GM21576 (cell line): Measurements from ENCODE around the gene GSTM2.
A peak's percentile ranks its signal among the peaks of the same experiment; 100 is the strongest.
"Not testable (repeated sequence)": the region's sequence is repeated elsewhere in the genome, so short reads cannot be mapped to it uniquely, and the experiment has no call there.

Source experiments
- ATAC-seq: cut with Tn5 transposase; IDR thresholded peaks from one replicate; pipeline ENCODE4 v1.9.1; 2021; ENCODE audit warnings: mild to moderate bottlenecking, moderate library complexity; ENCODE audit not compliant: unreplicated experiment

Gene GSTM2

DNA sequence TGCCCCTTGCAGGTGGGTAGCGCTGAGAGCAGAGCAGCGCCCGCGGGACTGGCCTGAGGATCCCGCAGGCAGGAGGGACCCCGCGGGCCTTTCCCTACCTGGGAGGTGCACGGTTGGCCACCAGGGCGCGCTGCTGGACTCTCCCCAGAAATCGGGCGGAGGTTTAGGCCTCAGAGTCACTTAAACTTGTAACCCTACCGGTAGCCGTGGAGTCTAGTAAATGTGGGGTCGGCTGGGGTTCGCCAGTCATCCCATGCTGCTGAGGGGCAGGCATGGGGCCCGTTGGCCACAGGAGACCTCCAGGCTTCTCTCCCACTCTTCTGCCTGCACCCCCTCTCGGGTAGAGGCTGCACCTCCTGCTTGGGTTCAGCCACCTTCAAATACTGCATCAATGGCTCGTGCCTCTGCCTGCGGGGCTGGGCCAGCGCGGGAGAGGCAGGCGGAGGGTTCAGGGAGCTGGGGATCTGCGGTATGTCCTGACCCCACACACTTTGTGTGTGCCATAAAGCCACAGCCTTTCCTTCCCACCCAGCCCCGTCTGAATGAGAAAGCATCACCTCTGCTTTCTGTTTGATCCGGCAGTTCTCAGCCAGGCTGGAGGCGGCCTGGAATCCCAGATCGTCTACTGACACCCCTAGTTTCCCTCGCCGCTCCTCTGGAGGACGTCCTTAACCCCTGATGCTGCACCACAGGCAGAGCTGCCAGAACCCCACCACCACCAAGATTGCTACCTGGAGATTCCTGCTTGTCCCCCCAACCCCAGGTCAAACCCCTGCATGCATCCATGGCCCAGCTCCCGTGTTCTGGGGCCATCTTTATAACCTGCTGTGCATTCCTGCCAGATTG lies 24.2 kb upstream of the GSTM2 start:
- ATAC-seq = peak; percentile 77

DNA sequence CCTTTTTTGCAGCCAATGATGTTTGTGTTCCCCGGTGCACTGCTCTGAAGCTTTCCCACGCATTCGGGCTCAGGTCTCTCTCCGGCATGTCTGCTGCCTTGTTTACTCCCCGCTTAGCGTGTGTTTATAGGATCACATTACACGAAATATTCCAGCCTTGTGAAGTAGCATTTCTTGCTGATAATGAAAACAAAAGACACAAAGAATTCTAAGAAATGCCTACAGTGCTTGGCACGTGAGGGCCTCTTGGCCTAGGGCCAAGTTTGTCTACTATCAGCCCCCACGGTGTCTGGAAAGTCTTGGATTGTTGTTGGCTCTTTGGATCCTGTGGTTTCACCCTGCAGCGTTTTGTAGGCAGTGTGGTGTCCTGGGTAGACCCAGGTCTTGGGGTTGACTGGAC lies 23.2 kb upstream of the GSTM2 start:
- ATAC-seq = no peak

DNA sequence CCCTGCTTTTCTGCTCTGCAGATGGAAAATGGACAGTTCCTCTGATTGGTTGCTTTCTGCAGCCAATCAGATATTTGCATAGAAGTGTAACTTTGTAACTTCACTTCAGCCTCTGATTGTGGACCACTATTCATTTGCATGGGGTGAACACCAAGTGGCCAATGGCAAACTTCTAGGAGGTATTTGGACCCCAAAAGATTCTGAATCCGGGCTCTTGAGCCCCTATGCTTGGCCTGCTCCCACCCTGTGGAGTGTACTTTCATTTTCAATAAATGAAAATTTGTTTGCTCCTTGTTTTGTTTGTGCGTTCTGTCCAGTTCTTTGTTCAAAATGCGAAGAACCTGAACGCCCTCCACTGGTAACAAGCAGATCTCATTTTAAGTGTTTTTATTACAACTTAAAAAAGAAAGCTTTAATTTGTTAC lies 18.4 kb upstream of the GSTM2 start:
- no peak for ATAC-seq

DNA sequence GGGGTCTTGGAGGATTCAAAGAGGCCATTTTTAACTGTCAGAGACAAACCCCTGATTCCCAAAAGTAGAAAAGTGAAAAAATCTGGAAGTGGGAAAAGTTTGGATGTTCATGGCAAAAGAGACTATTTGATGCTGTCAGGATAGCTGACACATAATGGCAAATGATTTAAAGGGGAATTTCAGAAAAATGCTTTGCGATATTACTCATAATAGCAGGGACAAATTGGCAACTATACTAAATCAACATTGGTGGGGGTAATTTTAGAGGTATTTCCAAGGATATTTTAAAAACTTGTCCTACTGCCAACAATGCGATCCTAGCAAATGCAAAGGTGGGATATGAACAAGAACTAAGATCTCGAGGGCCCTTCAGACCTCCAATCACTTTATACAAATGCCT lies 17.2 kb upstream of the GSTM2 start:
- no peak for ATAC-seq

- no peak for ATAC-seq
Measured at GRCh38 chr1:109652402-109652801, 15.5 kb upstream of the GSTM2 start.

DNA sequence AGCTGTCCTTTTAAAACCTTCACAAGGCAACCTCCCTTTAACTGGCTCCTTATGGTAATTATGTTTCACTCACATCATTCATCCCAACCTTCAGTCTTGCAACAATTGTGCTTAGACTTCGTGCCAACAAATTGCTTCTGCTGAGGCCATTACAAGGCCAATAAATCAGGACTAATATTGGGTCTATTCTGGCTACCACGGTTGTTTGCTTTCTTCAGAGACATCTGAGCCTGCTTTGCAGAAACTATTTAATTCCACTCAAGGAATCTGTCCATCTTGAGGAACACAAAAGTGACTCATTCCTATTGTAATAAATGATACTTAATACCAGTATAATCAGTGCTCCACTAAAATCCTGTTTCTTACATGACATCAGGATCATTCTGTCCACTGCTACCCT lies 14.6 kb upstream of the GSTM2 start:
- ATAC-seq = no peak

- ATAC-seq = no peak
Measured at GRCh38 chr1:109654519-109654918, 13.3 kb upstream of the GSTM2 start.

DNA sequence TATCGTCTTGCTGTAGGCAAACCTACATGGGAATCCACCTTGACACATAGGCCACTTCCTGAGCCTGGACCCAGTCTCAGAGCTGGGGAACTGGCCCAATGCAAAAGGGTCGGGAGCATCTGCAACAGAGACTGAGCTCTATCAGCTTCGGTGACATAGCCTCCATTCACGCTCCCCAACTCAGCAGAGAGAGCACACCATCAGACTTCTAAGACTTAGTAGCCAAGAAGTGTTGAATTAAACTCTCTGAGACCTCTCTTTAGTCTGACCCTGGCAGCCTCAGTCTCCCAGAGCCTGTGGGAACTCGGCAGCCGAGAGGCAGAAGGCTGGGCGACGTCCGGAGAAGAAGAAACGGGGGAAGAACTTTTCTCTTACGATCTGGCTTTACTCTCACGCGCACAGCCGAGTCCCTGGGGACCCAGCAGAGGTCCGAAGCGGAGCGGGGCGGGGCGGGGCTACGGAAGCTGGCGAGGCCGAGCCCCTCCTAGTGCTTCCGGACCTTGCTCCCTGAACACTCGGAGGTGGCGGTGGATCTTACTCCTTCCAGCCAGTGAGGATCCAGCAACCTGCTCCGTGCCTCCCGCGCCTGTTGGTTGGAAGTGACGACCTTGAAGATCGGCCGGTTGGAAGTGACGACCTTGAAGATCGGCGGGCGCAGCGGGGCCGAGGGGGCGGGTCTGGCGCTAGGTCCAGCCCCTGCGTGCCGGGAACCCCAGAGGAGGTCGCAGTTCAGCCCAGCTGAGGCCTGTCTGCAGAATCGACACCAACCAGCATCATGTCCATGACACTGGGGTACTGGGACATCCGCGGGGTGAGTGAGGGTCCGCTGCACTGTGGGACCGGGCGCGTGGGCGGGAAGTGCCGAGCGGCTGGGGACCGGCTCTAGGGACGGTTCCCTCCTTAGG lies 12.0 kb upstream of the GSTM2 start, which contains the start of gene GSTM4:
Gene GSTM4 (plus strand): TSS at position 485 of the 905 bp plus-strand sequence. CDS start 291 bp downstream, at position 776.
- peak; percentile 84 for ATAC-seq

GRCh38 chr1:109657395-109657794 lies 10.5 kb upstream of the GSTM2 start:
- no peak for ATAC-seq

DNA sequence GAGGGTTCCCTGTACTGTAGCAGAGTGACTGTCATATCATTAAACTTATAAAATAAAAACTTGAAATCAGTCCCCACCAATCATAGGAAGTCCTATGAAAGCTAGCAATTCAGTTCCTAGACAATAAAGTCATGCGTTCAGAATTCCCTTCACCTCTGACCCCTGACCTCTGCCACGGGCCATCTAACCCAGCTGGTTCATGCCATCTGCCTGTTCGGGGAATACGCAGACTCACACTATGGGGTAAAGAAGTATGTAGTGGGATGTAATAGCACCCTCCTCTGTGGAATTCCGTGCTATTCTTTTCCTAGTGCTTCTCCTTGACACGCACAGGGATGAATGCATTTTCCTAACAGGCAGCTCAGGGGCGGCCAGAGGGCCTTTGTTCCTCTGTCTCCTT lies 9.9 kb upstream of the GSTM2 start:
- ATAC-seq = no peak

DNA sequence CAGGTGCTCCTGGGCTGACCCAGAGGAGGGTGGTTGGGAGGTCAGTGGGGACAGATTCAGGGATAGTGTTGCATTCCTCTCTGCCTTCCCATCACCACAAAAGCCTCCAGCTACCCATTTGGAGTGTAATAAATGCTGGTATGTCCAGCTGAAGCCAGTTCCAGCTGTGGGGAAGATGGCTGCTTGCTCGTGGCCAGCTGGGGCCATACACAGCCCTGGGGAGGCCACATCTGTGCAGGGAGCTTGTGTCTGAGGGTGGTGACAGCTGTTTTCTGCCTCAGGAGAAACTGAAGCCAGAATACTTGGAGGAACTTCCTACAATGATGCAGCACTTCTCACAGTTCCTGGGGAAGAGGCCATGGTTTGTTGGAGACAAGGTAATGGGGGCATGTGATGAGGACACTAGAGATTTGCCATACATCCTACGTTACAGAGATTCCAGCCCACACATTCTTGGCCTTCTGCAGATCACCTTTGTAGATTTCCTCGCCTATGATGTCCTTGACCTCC lies 9.3 kb upstream of the GSTM2 start:
- ATAC-seq = no peak

DNA sequence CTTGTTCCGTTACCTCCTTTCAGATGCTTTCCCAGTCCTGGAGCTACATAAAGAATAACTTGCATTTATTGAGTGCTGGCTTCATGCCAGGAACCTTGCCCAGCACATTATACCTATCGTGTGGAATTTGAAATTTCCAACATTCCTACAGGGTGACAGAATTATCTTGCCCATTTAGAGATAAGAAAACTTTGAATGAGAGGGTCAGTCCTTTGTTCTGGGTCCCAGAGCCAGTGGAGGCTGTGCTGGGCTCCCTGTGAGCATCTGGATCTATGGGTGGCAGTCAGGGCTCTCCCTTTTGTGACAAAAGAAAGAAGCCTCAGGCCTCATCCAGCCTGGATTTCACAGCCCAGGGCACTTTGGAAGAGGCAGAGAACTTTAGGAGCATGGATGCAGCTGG lies 8.7 kb upstream of the GSTM2 start:
- no peak for ATAC-seq

DNA sequence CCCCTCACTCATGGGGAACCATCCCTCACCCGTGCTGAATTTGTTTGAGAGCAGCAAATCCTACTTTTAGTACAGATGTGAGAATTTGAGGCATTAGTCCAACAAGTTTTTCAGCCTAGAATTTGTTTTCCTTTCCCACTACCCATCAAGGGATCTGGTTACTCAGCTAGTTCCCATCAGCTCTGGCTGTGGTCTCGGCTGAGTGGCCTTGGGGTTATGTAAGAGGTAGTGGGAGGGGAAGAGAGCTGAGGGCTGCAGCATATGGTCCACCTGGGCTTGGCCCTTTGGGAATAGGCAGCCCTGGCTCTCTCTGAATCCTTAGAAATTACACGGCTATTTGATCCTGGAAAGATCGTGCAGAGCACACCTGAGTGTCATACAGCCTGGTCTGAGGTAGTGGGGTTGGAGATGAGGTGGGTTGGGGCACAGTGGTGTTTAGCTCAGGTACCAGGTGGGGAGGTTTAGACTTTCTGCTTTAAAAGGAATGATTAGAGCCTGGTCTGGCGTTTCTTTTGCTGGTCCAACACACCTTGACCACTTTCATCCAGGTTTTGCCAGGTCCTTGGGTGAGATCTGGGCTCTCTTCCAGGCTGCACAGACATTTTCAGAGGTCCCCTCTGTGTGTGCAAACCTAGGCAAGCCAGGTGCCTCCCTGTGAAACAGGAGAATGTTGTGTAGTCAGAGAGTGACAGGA lies 7.7 kb upstream of the GSTM2 start:
- ATAC-seq = no peak

DNA sequence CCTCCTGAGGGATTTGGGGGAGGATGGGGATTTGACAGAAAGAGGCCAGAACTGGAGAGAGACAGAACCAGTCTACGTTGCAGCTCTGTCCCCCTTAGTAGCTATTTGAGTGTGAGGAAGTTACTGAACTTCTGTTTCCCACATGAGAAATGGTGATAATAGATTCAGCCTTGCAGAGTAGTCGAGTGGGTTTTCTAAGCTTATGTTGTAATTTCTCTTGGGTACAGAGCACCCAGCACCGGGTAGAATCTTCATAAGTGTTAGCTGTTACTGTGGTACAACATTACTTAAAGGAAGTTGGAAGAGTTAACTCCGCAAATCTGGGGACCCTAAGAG lies 7.2 kb upstream of the GSTM2 start:
- not testable (repeated sequence) for ATAC-seq

DNA sequence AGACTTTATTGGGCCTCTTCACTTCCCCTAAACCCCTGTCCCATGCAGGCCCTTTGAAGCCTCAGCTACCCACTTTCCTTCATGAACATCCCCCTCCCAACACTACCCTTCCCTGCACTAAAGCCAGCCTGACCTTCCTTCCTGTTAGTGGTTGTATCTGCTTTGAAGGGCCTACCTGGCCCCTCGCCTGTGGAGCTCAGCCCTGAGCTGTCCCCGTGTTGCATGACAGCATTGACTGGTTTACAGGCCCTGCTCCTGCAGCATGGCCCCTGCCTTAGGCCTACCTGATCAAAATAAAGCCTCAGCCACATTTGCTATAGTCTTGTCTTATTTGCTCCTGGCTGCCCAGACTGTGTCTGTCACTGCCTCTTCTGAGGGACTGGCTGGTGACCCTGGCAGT lies 6.5 kb upstream of the GSTM2 start:
- ATAC-seq = no peak

DNA sequence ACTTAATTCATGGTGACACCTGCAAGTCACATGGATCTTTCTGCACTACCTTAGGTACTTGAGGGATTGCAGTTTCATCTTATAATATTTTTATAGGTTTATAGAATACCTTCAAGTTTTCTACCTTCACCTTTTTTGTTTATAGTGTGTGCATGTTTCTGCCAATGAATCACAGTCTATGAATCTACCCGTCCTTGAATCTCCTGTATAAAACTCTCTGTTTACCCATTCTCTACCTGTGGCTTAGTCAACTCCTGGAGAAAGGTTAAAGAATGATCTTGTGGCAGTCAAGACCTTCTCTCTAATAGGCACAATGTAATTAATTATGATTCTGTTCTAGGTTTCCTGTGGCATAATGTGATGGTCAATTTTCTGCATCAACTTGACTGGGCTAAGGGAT lies 3.2 kb upstream of the GSTM2 start:
- no peak for ATAC-seq

DNA sequence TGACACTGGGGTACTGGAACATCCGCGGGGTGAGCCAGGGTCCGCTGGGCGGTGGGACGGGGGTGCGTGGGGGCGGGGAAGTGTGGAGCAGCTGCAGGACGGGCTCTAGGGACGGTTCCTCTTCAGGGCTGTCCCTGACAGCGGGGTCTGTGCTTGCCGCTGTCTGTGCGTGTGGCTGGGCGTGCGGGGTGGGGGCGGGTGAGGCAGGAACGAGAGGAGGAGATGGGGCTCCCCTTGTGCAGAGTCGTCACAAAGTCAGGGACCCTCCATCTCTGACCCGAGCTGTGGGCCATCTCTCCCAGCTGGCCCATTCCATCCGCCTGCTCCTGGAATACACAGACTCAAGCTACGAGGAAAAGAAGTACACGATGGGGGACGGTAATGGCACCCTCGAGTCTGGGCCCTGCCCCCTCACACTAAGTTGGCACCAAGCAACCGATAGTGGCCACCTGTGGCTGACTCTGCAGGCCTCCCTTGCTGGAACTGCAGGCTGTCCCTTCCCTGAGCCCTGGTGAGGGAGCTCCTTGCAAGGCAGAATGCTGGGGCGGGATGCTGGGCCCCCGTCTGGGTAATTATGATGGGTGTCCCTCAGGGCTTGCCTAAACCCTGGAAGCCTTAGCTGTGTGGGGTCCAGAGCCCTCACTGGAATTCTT lies 392 bp downstream of the GSTM2 start:
- ATAC-seq = no peak

- no peak for ATAC-seq
Measured at GRCh38 chr1:109669246-109669948, 1.5 kb downstream of the GSTM2 start.

DNA sequence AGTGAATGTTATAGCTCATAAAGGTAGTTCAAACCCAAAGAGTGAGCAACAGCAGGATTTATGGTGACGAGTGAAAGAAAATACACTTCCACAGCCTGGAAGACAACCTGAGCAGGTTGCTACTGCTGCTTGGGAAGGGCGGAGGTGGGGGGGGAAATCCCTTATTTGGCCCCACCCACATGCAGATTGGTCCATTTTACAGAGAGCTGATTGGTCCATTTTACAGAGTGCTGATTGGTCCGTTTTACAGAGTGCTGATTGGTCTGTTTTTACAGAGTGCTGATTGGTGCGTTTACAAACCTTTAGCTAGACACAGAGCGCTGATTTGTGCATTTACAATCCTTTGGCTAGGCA lies 2.1 kb downstream of the GSTM2 start:
- ATAC-seq = not testable (repeated sequence)

- no peak for ATAC-seq
Measured at GRCh38 chr1:109671067-109671466, 3.2 kb downstream of the GSTM2 start.
